ENCODE data around the gene GOLIM4.
A peak's percentile ranks its signal among the peaks of the same experiment; 100 is the strongest.
"Not testable (repeated sequence)": the region's sequence is repeated elsewhere in the genome, so short reads cannot be mapped to it uniquely, and the experiment has no call there.

Gene GOLIM4

DNA sequence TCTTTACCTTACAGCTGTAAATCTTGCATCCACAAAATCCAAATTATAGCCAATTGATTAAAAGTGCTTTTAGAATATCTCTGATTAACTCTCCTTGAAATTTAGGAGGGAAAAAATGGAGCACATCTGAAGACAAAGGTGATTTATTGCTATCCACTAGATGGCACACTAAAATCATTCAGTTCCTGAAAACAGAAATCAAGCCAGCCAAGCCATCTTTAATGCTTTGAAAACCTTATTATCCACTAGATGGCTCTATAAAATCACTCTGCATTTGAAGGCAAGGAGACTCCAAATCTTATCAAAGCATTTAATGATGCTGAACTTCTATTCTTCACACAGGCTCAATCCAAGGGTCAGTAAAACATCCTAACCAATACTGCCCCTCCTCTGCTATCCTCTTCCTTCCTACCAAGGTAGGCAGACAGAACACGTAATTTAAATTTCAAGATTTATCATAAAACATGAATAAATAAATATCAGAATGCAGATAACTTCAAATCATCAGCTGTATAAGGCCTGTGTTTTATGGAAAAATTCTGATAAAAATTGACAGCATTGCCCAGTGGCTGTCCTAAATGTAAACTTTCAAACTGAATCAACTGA, 48.4 kb downstream of the GOLIM4 start:
- DNase-seq (ENCODE audit: low read depth) = peak; percentile 76

- no peak for DNase-seq (ENCODE audit: low read depth)
Observed at GRCh38 chr3:168044049-168044448, 51.7 kb downstream of the GOLIM4 start.

DNA sequence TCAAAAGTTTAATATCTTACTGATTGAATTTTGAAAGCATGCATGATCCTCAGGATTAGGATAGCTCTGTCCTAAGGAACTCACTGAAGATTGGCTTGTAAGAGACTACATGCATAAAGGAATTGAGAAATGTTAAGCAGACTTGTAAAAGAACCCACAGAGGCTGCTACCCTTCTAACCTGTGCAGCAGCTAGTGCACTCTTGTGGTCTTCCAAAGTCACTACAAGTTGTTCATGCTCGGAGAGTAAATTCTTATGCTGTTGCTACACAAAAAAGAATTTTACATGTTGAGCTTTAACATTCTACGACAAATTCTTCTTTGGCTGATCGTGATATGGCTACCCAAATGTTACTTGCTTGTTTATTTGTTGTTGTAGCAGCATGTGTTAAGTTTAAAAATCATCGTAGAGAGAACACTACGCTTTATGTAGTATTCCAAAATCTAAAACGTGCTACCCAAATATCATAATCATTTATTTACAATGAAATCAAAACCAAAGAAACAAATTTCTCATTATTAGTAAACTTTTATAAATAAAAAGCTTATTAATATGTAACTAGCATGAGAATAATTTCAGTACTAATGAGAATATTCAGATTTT, 55.0 kb downstream of the GOLIM4 start:
- DNase-seq (ENCODE audit: low read depth) = peak; percentile 64

- no peak for DNase-seq (ENCODE audit: low read depth)
Observed at GRCh38 chr3:168037020-168037419, 58.7 kb downstream of the GOLIM4 start.

DNA sequence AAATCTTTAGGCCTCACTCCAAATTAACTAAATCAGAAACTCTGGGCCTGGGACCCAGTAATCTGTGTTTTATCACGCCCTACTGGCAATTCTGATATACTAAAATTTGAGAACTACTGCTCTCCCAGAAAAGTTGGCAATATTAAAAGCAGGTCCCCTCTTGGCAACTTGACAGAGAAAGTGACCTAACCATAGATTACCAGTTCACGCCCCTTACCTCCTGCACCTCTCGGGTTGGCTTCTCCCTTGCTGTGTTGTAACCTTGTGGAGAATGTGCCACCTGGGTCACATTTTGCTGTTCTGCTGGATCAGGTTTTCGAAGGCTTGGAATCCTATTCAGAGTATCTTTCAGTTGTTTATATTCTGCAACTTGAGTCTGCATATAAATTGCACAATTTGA, 59.1 kb downstream of the GOLIM4 start:
- DNase-seq (ENCODE audit: low read depth) = no peak

- peak; percentile 84 for DNase-seq (ENCODE audit: low read depth)
Observed at GRCh38 chr3:168034152-168034928, 61.4 kb downstream of the GOLIM4 start.

DNA sequence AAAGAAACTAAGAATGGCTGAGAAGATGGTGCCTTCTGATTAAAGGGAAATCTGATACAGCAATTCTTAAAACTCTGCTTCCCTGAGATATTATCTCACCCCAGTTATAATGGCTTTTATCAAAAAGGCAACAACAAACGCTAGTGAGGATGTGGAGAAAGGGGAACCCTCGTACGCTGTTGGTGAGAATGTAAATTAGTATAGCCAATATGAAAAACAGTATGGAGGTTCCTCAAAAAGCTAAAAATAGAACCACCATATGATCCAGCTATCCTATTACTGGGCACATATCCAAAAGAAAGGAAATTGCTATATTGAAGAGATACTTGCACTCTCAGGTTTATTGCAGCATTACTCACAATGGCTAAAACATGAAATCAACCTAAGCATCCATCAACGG, 65.1 kb downstream of the GOLIM4 start:
- DNase-seq (ENCODE audit: low read depth) = no peak

DNA sequence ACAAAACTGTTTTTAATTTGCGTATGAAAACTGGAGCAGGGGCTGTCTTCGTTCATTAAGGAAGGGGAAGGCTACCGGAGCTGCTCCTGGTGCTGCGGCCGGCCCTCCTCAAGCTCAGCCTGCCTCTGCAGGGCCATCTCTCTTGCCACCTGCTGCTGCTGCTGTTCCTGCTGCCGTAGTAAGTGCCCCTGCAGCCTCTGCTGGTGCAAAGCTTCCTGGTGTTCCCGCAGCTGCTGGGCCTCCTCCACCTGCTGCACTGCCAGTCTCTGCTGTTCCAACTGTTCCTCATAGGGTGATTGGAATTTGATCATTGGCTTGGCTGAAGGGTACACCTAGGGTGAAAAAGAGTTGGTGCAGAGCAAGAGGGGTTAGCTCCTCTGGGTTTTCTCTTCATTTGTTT, 66.0 kb downstream of the GOLIM4 start:
- no peak for DNase-seq (ENCODE audit: low read depth)

DNA sequence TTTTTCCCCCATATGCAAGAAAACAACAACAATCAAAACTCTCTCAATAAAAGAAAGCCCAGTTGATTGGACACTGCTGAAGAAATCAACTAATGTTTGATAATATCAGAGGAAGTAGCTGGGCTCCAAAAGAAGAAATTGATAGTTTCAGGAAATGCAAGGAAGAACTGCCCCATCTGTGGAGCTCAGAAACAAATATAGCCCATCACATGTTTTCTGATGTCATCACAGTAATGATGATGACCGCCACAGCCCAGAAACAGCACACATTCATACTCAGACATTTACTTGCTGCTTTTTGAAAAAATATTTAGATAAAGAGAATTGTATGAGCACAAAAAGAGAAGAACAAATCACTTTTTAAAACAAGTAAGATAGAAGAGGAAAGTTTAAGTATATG, 67.6 kb downstream of the GOLIM4 start:
- DNase-seq (ENCODE audit: low read depth) = no peak

DNA sequence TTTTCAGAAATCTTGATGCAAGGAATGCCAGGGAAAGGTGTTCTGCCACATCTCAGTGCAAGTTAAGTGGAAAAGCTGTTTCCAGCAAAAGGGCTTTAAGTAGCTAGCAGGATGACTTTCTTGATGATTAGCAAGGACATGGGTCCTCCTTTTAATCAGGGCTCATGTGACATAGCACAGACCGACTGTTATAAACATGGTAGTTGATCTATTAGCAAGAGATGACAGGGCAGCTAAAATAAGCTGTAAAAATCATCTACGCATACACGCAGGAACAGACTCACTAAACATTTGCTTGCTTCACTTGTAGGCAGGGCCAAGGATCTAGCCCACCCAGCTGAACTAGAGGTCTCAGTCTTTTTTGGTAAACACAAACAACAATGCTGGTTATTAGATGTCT, 69.0 kb downstream of the GOLIM4 start:
- no peak for DNase-seq (ENCODE audit: low read depth)

GRCh38 chr3:168025076-168025475, 70.6 kb downstream of the GOLIM4 start:
- DNase-seq (ENCODE audit: low read depth) = peak; percentile 61

GRCh38 chr3:168024537-168024941, 71.2 kb downstream of the GOLIM4 start:
- DNase-seq (ENCODE audit: low read depth) = peak; percentile 91

DNA sequence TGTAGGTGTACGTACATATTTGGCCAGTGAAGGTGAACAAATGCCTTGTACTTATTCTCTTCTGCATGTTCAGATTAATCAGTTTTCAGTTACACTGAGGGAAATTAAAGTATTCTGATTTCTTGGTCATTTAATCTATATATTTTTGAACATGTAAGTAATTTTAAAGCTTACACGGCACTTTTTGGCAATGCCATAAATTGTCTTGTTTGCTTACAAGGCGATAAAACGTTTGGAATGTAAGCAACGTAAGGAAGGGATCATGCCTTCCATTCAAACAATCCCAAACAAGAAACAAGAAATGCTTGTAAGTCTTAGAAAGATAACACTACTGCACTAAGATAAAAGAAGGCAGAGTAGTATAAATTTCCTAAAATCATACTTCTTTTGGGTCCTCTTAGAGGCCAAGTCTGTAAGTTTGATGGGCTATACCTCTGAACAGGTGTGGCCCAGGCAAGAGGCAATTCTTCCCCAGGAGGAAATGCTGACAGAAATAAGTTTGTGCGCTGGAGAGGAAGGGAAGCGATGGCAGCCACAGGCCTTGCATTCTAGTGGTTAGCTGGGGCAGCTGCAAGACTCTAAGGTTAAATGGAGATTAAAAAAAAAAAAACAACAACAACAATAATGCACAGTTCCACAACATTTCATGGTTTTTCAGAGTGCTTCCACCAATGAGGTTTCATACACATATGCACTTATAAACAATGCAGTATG, 73.8 kb downstream of the GOLIM4 start:
- no peak for DNase-seq (ENCODE audit: low read depth)

DNA sequence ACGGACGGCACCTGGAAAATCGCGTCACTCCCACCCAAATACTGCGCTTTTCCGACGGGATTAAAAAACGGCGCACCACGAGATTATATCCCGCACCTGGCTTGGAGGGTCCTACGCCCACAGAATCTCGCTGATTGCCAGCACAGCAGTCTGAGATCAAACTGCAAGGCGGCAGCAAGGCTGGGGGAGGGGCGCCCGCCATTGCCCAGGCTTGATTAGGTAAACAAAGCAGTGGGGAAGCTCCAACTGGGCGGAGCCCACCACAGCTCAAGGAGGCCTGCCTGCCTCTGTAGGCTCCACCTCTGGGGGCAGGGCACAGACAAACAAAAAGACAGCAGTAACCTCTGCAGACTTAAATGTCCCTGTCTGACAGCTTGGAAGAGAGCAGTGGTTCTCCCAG, 84.4 kb downstream of the GOLIM4 start:
- not testable (repeated sequence) for DNase-seq (ENCODE audit: low read depth)

GRCh38 chr3:168006584-168006983, 89.1 kb downstream of the GOLIM4 start:
- no peak for DNase-seq (ENCODE audit: low read depth)

DNA sequence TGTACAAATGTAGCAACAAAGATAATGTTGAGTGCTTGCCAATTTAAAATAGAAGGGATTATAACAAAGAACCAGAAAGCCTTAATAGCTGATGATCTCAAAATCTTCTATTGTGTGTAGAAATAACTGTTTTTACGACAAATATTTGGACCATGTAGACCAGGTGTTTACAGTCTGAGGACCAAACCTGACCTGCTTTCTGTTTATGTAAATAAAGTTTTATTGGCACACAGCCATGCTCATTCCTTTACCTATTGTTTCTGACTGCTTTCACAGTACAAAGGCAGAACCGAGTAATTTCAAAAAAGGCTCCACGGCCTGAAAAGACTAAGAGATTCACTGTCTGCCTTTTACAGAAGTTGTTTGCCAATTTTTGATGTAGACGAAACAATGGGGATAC, 91.8 kb downstream of the GOLIM4 start:
- DNase-seq (ENCODE audit: low read depth) = no peak

- DNase-seq (ENCODE audit: low read depth) = peak; percentile 42
Observed at GRCh38 chr3:168002786-168003368, 92.8 kb downstream of the GOLIM4 start.

DNA sequence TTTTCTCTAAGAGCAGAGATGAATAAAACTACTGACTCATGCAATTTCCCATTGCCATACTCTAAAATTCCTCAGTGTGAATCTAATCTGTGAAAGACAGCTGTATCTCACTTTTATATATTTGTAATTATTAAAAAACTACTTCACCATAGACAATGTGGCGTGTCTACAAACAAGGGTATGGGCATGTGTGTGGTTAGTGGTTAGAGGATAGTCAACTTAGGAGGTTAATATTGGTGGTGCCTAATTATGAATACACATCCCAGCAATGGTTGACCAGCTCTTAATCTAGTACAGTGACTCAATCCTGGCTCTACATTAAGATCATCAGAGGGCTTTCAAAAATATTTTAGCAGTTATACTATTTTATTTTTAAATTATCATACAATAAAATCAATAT, 94.5 kb downstream of the GOLIM4 start:
- no peak for DNase-seq (ENCODE audit: low read depth)

DNA sequence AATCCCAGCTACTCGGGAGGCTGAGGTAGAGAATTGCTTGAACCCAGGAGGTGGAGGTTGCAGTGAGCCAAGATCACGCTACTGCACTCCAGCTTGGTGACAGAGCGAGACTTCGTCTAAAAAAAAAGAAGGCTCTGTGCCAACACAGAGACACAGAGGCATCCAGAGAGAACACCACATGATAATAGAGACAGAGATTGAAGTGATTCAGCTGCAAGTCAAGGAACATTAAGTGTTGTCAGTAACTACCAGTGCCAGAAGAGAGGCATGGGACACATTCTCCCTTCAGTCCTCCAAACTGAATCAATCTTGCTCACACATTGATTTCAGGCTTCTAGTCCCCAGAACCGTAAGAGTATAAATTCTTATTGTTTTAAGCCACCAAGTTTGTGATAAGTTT, 97.5 kb downstream of the GOLIM4 start:
- DNase-seq (ENCODE audit: low read depth) = no peak

DNA sequence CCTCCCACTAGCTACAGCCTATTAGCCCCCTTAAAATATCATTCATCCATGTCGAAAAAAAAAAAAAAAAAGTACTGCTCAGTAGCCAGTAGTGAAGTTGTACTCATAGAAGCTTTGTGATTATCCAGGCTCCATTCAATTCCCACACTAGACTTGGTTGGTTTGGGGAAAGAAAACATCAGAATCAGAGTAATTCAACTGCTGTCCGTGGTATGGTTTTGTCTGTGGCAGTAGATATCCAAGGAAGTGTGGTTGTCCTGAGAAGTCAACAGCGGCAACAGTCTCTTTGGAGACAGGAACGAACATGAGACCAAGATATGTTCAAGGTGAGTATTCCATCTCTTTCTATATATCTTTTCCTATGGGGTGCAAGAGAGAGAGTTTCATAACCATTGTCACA, 99.2 kb downstream of the GOLIM4 start:
- DNase-seq (ENCODE audit: low read depth) = no peak

DNA sequence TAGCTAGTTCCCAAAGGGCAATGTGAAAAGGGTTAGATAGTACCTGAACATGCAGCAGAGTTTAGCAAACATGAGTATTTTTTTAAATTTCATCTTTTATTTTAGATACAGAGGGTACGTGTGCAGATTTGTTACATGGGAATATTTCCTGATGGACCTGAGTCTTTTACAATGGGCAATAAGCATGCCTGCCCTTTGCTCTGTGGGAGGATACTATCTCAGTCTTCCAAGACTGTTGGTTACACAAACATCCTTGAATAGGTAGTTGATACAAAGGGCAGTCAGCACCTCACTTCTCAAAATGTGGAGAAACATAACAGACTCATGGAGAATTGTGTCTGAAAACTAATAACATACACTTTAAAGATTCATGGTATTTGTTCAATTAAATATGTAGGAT, 103.3 kb downstream of the GOLIM4 start:
- no peak for DNase-seq (ENCODE audit: low read depth)

GRCh38 chr3:167991213-167991612, 104.5 kb downstream of the GOLIM4 start:
- no peak for DNase-seq (ENCODE audit: low read depth)
